ENCODE data around the gene TFDP1.
A peak's percentile ranks its signal among the peaks of the same experiment; 100 is the strongest.

Gene TFDP1

GRCh38 chr13:113636266-113636963 lies 51.9 kb downstream of the TFDP1 start:
- no peak for DNase-seq

DNA sequence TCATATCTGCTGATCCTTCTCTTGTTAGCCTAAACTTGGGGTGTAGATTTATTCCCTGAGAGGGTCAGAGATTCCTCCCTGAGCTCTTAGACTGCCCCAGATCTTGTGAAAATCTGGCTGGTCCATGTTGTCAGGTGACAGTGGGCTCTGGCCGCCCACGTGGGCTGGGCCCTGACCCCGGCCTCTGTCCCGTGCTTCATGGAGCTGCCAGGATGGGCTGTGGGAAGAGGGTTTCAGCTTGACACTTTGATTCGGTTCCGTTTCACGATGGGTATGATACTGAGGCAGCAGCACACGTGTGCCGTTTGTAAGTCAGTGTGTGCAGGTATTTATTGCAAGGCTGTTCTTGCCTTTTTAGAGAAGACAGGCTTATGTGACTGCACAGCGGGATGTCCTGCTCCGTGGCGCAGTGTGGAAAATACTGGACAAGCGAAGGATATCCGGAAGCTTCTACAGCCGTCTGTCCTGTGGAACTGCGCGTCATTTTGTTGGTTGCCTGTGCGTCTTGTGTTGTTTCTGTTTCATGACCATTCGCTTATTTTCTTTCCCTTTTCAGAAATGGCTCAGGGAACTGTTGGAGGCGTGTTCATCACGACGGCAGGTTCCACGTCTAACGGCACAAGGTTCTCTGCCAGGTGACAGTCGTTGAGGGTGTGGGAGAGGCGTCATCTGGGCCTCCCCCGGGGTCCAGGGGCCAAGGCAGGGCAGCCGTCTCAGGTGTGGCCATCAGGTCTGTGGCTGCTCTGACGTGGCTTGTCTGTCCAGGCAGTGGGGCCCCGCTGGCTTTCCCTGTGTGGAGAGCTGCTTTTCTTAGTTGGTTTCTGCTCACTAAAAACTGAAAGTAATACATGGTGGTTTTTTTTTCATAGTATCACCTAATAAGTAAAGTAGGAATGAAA lies 53.0 kb downstream of the TFDP1 start:
- no peak for DNase-seq

DNA sequence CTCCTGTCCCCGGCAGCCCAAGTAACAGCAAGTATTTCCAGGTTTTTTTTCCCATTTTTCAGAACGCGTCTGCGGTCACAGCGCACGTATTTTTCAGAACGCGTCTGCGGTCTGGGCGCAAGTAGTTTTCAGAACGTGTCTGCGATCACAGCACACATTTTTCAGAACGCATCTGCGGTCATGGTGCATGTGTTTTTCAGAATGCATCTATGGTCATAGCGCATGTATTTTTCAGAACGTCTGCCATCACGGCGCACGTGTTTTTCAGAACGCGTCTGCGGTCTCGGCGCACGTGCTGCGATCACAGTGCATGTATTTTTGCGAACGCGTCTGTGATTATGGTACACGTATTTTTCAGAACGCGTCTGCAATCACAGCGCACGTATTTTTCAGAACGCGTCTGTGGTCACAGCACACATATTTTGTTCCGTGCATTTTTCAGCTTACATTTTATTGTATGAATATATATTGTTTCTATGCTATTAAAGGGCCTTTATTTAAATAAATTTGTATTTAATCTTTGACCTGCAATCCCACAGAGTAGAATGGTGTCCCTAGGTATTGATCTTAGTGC lies 53.7 kb downstream of the TFDP1 start:
- no peak for DNase-seq

DNA sequence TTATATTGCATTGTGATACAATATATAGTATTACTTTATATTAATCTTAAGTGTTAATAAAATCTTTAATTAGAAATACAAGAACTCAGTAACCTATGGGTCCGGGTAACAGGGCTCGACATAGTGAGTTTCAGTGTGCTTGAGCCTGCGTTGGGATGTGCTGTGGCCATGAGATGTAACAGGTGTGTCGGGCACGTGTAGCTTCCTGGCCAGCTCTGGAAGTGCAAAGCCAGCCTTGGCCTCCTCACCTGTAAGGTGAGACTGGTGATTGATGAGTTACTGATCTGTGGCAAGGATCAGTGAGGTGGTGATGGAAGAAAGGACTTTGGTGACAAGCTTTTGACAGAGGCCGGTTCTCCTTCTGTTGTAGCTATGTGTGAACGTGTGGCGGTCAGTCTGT lies 54.3 kb downstream of the TFDP1 start:
- DNase-seq = no peak

DNA sequence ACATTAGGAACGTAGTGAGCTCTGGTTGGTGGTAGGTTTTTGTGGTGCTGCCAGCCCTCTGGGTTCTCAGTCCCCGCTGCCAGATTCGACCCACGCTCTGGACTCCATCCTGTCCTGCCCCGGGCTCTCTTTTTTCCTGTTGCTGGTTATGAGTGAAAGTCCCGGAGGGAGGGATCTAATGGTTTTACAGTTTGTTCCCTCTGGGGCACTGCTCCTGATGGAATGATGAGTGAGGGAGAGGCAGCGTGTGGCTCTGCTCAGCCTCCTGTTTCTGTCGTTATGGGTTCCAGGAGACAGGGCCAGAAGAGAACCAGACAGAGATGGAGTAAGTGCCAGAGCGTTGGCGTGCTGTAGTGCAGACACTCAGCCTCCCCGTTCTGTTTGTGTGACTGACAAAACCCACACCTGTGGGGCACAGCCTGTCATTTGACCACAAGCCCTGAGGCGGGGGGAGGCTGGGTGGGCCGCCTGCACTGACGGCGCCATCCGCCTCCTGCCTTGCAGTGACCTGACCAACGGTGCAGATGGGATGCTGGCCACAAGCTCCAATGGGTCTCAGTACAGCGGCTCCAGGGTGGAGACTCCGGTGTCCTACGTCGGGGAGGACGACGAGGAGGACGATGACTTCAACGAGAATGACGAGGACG lies 55.2 kb downstream of the TFDP1 start:
- DNase-seq = no peak

DNA sequence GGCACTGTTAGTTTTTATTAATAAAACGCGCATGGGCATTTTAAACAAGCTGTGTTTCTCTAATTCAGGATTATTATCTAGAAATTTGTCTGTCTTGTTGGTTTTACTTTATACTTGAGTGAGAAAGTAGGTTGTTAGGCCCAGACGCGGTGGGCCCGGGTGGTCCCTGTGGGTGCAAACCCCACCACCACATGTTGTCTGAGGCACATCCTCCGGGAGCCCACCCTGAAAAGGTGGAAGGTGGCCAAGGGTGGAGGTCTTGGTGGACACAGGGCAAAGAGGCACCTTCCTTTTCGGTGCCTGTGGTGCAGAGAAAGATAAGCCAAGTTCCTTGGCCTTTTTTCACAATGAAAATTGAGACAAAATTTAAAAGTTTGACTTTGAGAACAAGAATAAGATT lies 56.9 kb downstream of the TFDP1 start:
- no peak for DNase-seq

DNA sequence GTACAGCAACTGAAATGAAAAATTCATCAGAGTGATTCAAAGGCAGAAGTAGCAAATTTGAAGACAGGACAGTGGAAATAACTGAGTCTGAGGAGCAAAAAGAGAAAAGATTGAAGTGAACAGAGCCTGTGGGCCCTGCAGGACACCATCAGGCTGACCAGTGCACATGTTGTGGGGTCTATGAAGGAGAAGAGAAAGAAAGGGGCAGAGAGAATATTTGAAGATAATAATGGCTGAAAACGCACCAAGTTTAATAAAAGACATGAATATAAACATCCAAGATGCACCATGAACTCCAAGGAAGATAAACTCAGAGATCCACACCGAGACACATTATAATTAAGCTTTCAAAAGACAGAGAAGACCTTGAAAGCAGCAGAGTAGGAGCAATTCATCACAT lies 58.0 kb downstream of the TFDP1 start:
- no peak for DNase-seq

DNA sequence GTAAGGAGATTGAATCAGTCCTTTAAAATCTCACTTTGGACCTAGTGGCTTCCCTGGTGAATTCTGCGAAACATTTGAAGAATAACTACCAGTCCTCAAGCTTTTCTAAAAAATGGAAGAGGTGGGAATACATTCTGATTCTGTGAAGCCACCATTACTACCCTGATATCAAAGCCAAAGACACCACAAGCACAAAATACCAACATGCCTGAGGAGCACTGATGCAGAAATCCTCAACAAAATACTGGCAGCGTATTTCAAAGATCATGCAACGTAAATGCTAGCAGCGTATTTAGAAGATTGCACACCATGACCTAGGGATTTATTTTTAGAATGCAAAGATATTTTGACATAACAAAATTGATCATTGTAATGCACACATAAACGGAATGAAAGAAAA lies 59.0 kb downstream of the TFDP1 start:
- no peak for DNase-seq

DNA sequence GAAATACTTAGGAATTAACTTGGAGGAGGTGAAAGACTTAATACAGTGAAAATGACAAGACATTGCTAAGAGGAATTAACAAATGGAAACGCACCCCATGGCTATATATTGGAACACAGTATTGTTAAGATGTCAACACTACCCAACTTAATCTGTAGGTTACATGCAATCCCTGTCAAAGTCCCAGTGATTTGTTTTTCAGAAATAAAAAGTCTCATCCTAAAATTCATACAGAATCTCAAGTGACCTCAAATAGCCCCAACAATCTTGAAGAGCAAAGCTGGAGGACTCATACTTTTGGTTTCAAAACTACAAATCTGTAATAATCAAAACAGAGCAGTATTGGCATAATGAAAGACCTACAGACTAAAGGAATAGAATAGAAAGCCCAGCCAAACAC lies 60.2 kb downstream of the TFDP1 start:
- DNase-seq = no peak

GRCh38 chr13:113645329-113645728 lies 60.8 kb downstream of the TFDP1 start:
- DNase-seq = no peak

DNA sequence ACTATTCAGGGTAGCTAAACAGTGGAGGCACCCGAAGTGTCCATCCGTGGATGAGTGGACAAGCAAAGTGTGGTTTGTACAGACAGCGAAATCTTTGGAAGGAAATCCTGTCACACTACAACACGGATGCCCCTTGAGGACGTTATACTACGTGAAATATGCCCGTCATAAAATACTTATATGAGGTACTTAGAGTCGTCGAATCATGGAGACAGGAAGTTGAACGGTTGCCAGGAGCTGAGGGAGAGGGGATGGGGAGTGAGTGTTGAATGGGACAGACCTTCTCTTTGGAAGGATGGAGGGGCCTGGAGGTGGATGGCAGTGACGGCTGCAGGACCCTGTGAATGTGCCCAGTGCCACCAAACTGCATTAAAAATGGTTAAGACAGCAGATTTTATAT lies 61.8 kb downstream of the TFDP1 start:
- peak; percentile 73 for DNase-seq

GRCh38 chr13:113646921-113647340 lies 62.4 kb downstream of the TFDP1 start:
- no peak for DNase-seq

- DNase-seq = peak; percentile 97
Observed at GRCh38 chr13:113647351-113648215, 63.0 kb downstream of the TFDP1 start.

- DNase-seq = no peak
Observed at GRCh38 chr13:113648216-113648610, 63.7 kb downstream of the TFDP1 start.

- DNase-seq = no peak
Observed at GRCh38 chr13:113649212-113649611, 64.7 kb downstream of the TFDP1 start.

DNA sequence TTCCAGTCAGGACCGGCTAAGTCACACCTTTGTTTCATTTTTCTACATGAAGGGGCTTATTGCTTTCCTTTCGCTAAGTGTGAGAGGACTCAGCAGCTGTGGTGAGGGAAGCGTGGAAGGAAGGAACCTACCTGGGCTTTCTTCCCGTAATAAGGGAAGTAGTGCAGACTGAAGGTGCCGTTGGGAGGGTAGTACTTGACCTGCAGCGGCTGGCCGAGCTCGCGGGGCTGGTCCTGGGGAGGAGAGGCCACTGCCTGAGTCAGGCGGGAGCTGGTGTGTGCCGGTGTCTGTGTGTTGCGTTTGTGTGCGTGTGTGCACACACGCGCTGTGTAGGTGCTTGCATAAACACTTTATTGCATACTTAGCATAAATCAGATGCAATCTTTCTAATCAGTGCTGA lies 65.7 kb downstream of the TFDP1 start:
- DNase-seq = no peak

GRCh38 chr13:113650731-113651148 lies 66.2 kb downstream of the TFDP1 start:
- no peak for DNase-seq

- DNase-seq = no peak
Observed at GRCh38 chr13:113651511-113652403, 67.2 kb downstream of the TFDP1 start.

DNA sequence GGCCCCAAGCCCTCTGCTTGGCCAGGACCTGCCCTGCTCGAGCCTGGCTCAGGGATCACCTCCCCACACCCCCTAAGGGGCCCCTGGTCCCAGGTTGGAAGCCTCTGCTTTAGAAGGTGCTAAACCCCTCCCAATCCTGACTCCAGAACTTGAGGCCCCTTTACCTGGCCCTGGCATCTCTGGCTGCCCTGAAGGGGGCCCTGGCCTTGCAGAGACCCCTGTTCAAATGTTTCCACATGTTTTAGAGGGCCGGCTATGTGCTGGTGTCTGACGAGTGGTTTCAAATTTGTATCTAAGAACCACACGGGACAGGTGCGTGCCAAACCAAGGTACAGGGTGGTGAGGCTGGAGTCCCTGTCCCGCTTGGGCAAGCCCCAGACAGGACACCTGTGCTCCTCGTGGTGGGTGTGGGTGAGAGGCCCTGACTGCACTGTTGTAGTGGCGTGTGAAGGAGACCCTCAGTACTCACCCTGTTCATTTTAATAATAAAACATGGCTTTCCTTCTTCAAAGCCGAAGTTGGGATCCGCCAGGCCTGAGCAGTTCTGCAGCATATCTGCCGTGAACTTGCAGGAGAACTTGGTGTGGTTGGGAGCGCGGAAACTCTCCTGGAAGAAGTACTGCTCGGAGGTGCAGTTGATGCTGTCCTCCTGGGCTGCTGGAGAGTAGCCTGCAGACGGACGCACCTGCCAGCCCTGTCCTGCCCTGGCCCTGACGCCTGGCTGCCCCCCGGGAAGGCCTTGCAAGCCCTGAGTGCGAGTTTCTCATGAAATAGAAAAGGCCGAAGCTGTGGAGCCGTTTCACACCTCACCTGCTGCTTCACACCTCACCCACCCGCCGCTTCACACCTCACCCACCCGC lies 68.1 kb downstream of the TFDP1 start:
- no peak for DNase-seq

All from NCI-H1105 (cell line).